OCI-LY3 (cell line): ENCODE measurements around the gene PMVK.
"Not testable (repeated sequence)": the region's sequence is repeated elsewhere in the genome, so short reads cannot be mapped to it uniquely, and the experiment has no call there.

Experiments
- H2AFZ ChIP-seq: fragments of 200-600, 300-600 bp; shearing (Covaris generic); 2 replicates; pipeline ENCODE4 v1.6.0; 2014; ENCODE audit warnings: antibody characterized with exemption, low read depth, low read length
- H3K27ac ChIP-seq: fragments of 200-600, 300-600 bp; sonication (generic); 2 replicates; pipeline ENCODE4 v1.5.1; 2014; ENCODE audit warnings: mild to moderate bottlenecking, low read length, moderate library complexity, mixed read lengths
- H3K27me3 ChIP-seq: fragments of 200-600, 300-600 bp; sonication (generic); 2 replicates; pipeline ENCODE4 v1.6.1; 2014; ENCODE audit warnings: low read depth, low read length, mixed read lengths
- H3K36me3 ChIP-seq: fragments of 200-600, 300-600 bp; sonication (generic); replicated peaks from 2 replicates; pipeline ENCODE3; 2014; ENCODE audit warnings: low read depth, low read length, mixed read lengths
- H3K4me1 ChIP-seq: fragments of 300-600, 200-600 bp; sonication (generic); 2 replicates; pipeline ENCODE4 v1.6.1; 2014; ENCODE audit warnings: low read length, mixed read lengths
- H3K4me2 ChIP-seq: fragments of 200-600, 300-600 bp; sonication (generic); 2 replicates; pipeline ENCODE4 v1.6.1; 2014; ENCODE audit warnings: low read length, mixed read lengths
- H3K4me3 ChIP-seq: fragments of 300-600, 200-600 bp; sonication (generic); 2 replicates; pipeline ENCODE4 v1.5.1; 2014; ENCODE audit warnings: antibody characterized with exemption, mild to moderate bottlenecking, low read length, moderate library complexity
- H3K79me2 ChIP-seq: fragments of 300-600, 200-600 bp; shearing (Covaris generic); 2 replicates; pipeline ENCODE4 v1.6.1; 2014; ENCODE audit warnings: mild to moderate bottlenecking, low read length, mixed read lengths
- H3K9ac ChIP-seq: fragments of 300-600, 200-600 bp; shearing (Covaris generic); 2 replicates; pipeline ENCODE4 v1.6.0; 2014; ENCODE audit warnings: mild to moderate bottlenecking, low read length, moderate library complexity
- H3K9me3 ChIP-seq: fragments of 200-600, 300-600 bp; shearing (Covaris generic); 2 replicates; pipeline ENCODE4 v1.6.1; 2014; ENCODE audit warnings: low read length, mixed read lengths; ENCODE audit not compliant: insufficient read depth
- H4K20me1 ChIP-seq: fragments of 200-600, 300-600 bp; sonication (generic); 2 replicates; pipeline ENCODE4 v1.6.1; 2016; ENCODE audit warnings: low read length, mixed read lengths; ENCODE audit not compliant: insufficient read depth
- EZH2phosphoT487 ChIP-seq: fragments of 200-600 bp; shearing (Covaris generic); IDR thresholded peaks from 2 replicates; pipeline ENCODE4 v1.6.1; 2018; ENCODE audit warnings: antibody characterized with exemption, mixed run types, low read depth
- TF ChIP-seq, protein P1 (sequence below): fragments of 200-600, 300-600 bp; sonication (generic); IDR thresholded peaks from 2 replicates; pipeline ENCODE4 v1.5.1; 2014; ENCODE audit warnings: antibody characterized with exemption, low read length, low read depth

Gene PMVK

DNA sequence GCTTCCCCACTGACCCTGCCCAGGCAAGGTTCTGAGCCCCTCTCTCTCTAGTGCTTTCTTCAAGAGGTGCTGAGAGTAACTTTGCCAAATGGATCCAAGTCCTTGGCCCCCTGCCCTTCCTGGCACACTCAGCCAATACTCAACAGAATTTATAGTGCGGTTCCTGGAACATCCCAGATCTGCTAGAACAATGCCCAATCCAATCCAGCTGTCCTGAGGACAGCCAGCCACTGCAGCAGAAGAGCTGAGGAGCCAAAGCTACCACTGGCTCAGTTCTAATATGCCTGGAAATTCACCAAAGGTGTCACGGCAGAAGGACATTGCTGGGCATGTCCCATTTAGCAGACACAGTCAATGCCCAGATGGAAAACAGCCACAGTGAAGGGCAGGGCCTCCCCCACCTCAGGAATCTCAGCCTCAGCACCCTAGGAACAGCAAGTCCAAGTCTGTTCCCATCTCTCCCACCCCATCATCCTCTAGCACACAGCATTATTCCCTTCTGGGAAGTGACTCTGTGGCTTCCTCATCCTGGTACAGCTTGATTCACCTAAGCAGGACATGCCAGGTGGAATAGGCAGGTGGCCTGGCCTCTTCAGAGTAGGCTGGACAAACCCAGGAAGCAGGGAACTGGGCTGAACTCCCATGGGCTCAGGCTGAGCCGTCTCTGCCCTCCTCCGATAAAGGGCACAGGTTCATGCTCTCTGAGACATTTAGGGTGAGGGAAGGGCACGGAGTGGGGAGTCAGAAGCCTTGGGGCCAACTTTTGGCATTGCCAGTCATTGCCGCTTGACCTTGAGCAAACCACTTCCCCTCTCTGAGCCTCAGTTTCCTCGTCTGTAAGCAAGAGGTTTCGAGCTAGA lies 24.6 kb downstream of the PMVK start:
- no peak for TF ChIP-seq EZH2phosphoT487
- TF ChIP-seq, protein P1, sequence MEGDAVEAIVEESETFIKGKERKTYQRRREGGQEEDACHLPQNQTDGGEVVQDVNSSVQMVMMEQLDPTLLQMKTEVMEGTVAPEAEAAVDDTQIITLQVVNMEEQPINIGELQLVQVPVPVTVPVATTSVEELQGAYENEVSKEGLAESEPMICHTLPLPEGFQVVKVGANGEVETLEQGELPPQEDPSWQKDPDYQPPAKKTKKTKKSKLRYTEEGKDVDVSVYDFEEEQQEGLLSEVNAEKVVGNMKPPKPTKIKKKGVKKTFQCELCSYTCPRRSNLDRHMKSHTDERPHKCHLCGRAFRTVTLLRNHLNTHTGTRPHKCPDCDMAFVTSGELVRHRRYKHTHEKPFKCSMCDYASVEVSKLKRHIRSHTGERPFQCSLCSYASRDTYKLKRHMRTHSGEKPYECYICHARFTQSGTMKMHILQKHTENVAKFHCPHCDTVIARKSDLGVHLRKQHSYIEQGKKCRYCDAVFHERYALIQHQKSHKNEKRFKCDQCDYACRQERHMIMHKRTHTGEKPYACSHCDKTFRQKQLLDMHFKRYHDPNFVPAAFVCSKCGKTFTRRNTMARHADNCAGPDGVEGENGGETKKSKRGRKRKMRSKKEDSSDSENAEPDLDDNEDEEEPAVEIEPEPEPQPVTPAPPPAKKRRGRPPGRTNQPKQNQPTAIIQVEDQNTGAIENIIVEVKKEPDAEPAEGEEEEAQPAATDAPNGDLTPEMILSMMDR, result no peak
- Histone ChIP-seq H3K4me2 (no peak overlapping the region), H3K4me1 (no peaks in the 10 kb centered on the region), H3K9me3 (peaks cover 3% of the 10 kb centered on the region), H3K27ac (no peak overlapping the region), H3K36me3 (no peaks in the 10 kb centered on the region), H3K9ac (no peak overlapping the region), H3K4me3 (no peak overlapping the region), H2AFZ (no peak overlapping the region), H4K20me1 (no peaks in the 10 kb centered on the region), H3K79me2 (no peaks in the 10 kb centered on the region), H3K27me3 (no peaks in the 10 kb centered on the region)

DNA sequence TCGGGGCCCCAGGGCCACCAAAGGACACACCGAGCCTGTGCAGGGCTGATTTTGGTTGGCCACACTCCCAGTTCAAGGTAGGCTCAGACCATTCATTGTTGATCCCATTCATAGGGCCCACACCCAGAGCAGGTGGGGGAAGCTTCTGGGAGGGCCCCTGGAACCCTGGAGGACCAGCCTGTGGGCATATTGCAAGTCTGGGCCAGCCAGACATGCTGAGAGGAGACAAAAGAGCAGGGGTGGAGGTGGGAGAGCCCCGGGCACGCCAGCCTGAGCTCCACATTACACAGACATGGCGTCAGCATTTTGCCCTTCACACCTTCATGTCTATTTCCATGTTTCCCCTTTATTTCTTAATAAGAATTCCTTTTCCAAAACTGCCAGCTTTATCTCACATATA lies 25.7 kb downstream of the PMVK start:
- H3K79me2 ChIP-seq, result no peaks in the 10 kb centered on the region
- H2AFZ ChIP-seq, result no peak overlapping the region

DNA sequence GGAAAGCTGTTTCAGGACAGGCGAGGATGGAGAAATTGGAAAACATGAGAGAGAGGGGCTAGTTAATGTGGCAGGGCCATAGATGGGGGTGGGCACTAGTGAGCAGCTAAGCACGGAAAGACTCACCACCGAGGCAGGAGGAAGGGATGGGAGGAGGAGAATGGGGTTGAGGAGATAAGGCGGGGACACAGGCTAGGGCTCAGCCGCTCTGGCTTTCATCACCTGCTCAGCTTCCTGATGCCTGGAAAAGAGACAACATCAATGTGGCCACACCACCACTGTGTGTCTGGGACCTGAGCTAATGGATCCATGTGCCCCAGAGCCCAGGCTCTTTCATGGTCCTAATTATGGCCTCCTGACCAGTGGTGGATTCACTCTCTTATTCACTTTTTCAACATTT lies 27.6 kb downstream of the PMVK start:
- no peak overlapping the region for H3K27ac ChIP-seq
- TF ChIP-seq, protein P1, result no peak
- TF ChIP-seq EZH2phosphoT487, result no peak
- H4K20me1 ChIP-seq, result no peaks in the 10 kb centered on the region
- no peak overlapping the region for H3K4me2 ChIP-seq
- H2AFZ ChIP-seq, result no peak overlapping the region
- no peaks in the 10 kb centered on the region for H3K79me2 ChIP-seq
- H3K9me3 ChIP-seq, result peaks cover 3% of the 10 kb centered on the region
- H3K27me3 ChIP-seq, result no peaks in the 10 kb centered on the region
- no peaks in the 10 kb centered on the region for H3K36me3 ChIP-seq
- H3K9ac ChIP-seq, result no peak overlapping the region
- H3K4me3 ChIP-seq, result no peak overlapping the region
- no peaks in the 10 kb centered on the region for H3K4me1 ChIP-seq

More for the DNA sequence above, 25.7 kb downstream of the PMVK start:
- H3K4me2 ChIP-seq, result no peak overlapping the region
- no peak overlapping the region for H3K4me3 ChIP-seq
- H4K20me1 ChIP-seq, result no peaks in the 10 kb centered on the region
- no peak overlapping the region for H3K9ac ChIP-seq
- peaks cover 3% of the 10 kb centered on the region for H3K9me3 ChIP-seq
- no peak for TF ChIP-seq EZH2phosphoT487
- TF ChIP-seq, protein P1, result no peak
- H3K4me1 ChIP-seq, result no peaks in the 10 kb centered on the region
- H3K36me3 ChIP-seq, result no peaks in the 10 kb centered on the region
- no peak overlapping the region for H3K27ac ChIP-seq
- H3K27me3 ChIP-seq, result no peaks in the 10 kb centered on the region

DNA sequence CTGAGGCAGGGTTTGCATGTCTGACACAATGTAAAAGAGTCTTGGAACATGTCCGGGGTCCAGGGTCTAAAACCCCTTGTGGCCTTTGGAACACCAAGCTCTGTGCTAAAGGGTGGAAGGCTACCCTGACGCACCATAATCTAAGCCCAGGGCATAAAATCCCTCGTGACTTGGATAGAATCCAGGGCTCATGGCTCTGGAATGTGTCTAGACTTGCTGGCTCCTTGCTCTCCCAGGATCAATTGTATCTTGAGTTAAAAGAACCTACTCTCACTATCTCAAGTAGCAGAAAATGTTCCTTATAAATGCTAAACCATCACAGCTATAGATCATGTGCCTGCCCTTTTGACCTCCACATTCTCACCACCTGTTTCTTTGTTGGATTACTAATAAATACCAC lies 28.4 kb downstream of the PMVK start:
- not testable (repeated sequence) for H4K20me1 ChIP-seq, H3K9ac ChIP-seq, H3K9me3 ChIP-seq, H3K4me3 ChIP-seq, H3K4me2 ChIP-seq, H3K27ac ChIP-seq, H3K36me3 ChIP-seq, H3K27me3 ChIP-seq, H3K4me1 ChIP-seq, H3K79me2 ChIP-seq, H2AFZ ChIP-seq
